Left kidney (tissue), 8 donors: ENCODE measurements around the gene SUFU. TPM values are rescaled to one million over a fixed set of nuclear protein-coding genes. Genes with fewer than 3 reads are reported as not detected.
"Not testable (repeated sequence)": the region's sequence is repeated elsewhere in the genome, so short reads cannot be mapped to it uniquely, and the experiment has no call there.

Source experiments
- DNase-seq: peaks from one replicate; pipeline ENCODE4 v3.0.0-alpha.2; 2013
- long read RNA-seq, 8 donors: transcript quantifications; one replicate each; lab custom pipeline, GENCODE V29; 2026
- polyA plus RNA-seq: library from polyadenylated mRNA; unstranded; fragments of 120-200 nt; gene quantifications from one replicate; pipeline ENCODE4 v1.2.1, GENCODE V29; 2013; ENCODE audit not compliant: insufficient read length

SUFU gene
- polyA plus RNA-seq = 29.9 TPM
- long read RNA-seq, donor 1, full-length matches to known transcripts = 3 of 10 reads
- long read RNA-seq, donor 1, partial matches to known transcripts = 7 of 10 reads
- long read RNA-seq, donor 1, other reads (novel, unspliced or antisense) = 0 of 10 reads
- long read RNA-seq, donor 2, full-length matches to known transcripts = 4 of 9 reads
- long read RNA-seq, donor 2, partial matches to known transcripts = 0 of 9 reads
- long read RNA-seq, donor 2, other reads (novel, unspliced or antisense) = 5 of 9 reads
- long read RNA-seq, donor 3, full-length matches to known transcripts = 2 of 2 reads
- long read RNA-seq, donor 3, partial matches to known transcripts = 0 of 2 reads
- long read RNA-seq, donor 3, other reads (novel, unspliced or antisense) = 0 of 2 reads
- long read RNA-seq, donor 4 = 0 reads
- long read RNA-seq, donor 5, full-length matches to known transcripts = 3 of 3 reads
- long read RNA-seq, donor 5, partial matches to known transcripts = 0 of 3 reads
- long read RNA-seq, donor 5, other reads (novel, unspliced or antisense) = 0 of 3 reads
- long read RNA-seq, donor 6, full-length matches to known transcripts = 5 of 5 reads
- long read RNA-seq, donor 6, partial matches to known transcripts = 0 of 5 reads
- long read RNA-seq, donor 6, other reads (novel, unspliced or antisense) = 0 of 5 reads
- long read RNA-seq, donor 7, full-length matches to known transcripts = 8 of 16 reads
- long read RNA-seq, donor 7, partial matches to known transcripts = 8 of 16 reads
- long read RNA-seq, donor 7, other reads (novel, unspliced or antisense) = 0 of 16 reads
- long read RNA-seq, donor 8, full-length matches to known transcripts = 1 of 1 reads
- long read RNA-seq, donor 8, partial matches to known transcripts = 0 of 1 reads
- long read RNA-seq, donor 8, other reads (novel, unspliced or antisense) = 0 of 1 reads

DNA sequence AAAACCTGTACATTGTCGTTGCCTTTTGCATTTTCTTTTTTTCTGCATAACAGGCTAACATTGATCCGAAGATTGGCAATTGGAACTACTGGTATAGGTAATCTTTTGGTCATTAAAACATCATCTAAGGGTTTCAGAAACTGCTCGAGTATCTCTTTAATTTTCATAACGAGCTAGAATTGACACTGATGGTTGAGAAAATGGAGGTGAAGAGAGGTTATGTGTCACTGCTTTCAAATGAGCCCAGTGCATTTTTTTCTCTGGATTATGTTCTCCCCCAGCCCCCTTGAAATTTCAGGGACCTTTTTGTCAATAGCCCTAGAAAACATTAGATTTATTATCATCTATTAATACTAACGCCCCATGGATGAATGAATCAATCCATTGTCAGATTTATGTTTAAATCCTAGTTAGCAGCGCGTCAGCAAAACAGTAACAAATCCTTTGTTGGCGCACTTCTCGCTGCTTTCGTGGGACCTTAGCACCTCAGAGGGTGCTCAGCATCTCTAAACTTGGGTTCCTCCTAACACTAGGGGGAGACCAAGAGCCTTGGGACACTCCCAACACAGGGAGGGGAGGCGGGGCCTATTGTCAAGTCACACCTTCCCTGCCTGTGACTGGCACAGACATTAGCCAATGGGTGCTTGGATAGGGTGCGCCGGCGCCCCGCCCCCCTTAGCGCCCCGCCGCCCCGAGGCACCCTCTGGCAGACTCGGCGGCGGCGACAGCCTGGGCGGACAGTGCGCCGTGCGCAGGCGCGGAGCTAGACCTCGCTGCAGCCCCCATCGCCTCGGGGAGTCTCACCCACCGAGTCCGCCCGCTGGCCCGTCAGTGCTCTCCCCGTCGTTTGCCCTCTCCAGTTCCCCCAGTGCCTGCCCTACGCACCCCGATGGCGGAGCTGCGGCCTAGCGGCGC, at the start of gene SUFU:
TSS of gene SUFU (plus strand) at position 709 of the 915 bp plus-strand sequence. CDS start at position 890, 181 bp downstream.
- DNase-seq = peak; percentile 99

DNA sequence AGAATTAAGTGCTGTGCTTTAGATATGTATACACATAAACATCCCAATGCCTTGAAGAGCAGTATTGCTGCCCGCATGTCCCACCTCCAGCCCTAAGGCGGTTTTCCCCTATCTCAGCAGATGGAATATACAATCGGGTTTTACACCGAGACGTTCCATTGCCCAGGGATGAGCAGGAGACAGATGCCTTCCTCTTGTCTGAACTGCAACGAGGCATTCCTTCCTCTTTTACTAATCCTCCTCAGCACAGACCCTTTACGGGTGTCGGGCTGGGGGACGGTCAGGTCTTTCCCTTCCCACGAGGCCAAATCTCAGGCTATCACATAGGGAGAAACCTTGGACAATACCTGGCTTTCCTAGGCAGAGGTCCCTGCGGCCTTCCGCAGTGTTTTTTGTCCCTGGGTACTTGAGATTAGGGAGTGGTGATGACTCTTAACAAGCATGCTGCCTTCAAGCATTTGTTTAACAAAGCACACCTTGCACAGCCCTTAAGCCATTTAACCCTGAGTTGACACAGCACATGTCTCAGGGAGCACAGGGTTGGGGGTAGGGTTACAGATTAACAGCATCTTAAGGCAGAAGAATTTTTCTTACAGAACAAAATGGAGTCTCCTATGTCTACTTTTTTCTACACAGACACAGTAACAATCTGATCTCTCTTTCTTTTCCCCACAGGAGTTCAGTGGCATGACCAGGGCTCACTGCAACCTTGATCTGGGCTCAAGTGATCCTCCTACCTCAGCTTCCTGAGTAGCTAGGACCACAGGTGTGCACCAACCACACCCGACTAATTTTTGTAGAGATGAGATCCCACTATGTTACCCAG, 48.9 kb upstream of the SUFU start:
- DNase-seq = not testable (repeated sequence)

DNA sequence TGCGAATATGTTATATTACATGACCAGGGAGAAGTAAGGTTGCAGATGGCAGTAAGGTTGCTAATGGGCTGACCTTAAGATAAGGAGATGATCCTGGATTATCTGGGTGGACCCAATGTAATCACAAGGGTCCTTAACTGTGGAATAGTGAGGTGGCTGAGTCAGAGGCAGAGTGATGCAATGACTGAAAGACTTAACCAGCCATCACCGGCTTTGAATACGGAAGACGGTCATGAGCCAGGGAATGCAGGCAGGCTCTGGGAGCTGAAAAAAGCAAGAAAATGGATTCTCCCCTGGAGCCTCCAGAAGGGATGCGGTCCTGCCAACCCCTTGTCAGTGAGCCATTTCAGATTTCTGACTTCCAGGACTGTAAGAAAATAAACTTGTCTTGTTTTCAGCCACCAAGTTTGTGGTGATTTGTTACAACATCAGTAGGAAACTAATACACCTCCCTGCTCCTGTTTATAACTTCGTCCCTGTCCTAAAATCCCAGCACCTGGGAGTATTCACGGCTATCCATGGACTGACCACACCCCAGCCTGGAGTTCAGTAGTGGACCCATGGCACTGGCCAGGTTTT, 47.8 kb upstream of the SUFU start:
- DNase-seq = no peak

- no peak for DNase-seq
Observed at GRCh38 chr10:102457591-102458150, 46.1 kb upstream of the SUFU start.

DNA sequence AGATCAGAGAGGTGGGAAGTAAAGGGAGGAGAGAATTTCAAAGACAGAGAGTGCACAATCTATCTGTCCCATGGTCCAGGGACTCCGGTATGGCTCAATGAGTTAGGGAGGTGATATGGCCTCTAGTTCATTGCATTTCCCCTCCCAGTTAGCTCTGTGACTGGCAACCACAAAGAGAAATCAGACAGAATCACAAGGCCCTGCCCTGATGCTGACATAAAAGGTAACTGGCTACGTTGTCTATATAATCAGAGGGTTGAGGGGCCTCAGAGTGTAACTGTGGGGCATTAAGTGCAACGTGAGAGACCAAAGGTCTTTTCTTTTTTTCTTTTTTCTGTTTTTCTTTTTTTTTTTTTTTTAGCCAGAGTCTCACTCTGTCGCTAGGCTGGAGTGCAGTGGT, 45.1 kb upstream of the SUFU start:
- DNase-seq = no peak

- DNase-seq = no peak
Observed at GRCh38 chr10:102460836-102461186, 43.0 kb upstream of the SUFU start.

DNA sequence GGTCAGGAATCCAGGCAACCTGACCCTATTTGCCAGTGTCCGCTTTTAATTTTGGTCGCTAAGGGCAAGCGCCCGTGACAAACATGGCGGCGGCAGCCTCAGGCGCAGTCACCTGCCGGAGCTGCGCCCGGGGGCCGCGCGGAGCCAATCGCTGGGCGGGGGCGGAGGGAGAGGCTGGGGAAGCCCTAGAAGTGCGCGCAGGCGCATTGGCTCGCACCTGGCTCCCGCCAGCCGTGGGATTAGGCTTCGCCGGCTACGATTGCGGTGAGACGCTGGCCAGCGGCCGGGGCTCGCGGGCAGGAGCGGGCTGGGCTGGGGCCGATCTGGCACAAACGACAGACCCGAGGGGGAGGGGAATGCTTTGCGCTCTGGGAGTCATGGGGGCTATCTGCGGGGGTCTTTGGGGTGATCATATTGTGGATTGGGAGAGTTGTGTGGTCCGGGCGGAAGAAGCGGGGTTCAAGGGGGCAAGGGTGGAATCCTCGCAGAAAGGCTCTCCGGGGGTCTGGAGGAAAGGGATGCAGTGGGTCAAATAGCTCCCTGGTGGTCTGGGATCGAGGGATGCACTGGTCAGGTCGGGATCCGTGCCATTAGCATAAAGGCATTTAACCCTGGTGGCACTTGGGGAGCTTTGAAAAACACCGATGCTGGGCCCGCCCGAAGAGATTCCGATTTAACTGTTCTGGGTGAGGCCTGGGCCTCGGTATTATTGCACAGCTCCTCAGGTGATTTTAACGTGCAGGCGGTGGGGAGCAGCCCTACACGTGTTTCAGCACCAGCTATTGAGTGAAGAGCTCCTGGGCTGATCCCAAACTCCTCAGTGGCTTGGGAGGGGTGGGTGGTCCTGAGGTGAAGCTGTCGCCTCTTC, 42.4 kb upstream of the SUFU start:
- peak; percentile 89 for DNase-seq

DNA sequence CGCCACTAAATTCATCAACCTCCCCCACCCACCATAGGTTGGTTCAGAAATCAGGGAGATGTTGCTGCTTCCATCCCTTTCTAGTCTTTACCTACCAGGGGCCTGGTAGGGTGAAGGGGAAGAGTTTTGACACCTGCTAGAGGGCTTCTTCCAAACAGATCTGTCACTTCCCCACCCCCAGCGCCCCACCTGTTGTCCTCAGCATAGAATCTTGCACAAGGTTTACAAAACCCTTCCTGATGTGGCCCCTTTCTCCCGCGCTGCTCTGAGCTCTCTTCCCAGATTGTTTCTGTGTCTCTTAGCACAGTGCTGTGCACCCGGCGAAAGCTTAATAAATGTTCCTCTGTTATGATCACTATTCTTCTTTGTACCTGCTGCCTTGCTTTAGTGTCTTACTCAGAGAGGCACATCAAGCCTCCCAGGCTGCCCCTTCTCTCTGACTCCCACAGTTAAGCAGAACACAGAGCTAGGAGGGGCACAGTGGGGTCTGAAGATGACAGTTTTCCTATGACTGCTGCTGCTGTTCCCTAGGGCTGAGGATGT, 41.2 kb upstream of the SUFU start:
- no peak for DNase-seq

- DNase-seq = no peak
Observed at GRCh38 chr10:102463983-102464382, 39.8 kb upstream of the SUFU start.

GRCh38 chr10:102465466-102465865, 38.3 kb upstream of the SUFU start:
- no peak for DNase-seq

DNA sequence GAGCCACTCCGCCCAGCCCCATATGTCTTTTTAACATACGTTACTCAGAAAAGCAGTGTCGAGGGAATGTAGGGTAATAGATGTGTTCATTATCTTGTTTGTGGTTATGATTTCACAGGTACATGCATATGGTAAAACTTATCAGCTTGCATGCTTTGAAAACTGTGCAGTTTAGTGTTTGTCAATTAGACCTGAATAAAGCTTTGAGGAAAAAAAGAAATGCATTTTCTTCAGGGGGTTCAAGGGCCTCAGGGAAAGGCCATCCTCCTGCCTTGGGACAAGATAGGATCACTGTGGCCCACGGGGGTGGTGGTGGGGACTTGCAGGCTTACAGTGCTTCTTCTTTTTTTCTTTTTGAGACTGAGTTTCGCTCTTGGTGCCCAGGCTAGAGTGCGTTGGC, 36.5 kb upstream of the SUFU start:
- no peak for DNase-seq

DNA sequence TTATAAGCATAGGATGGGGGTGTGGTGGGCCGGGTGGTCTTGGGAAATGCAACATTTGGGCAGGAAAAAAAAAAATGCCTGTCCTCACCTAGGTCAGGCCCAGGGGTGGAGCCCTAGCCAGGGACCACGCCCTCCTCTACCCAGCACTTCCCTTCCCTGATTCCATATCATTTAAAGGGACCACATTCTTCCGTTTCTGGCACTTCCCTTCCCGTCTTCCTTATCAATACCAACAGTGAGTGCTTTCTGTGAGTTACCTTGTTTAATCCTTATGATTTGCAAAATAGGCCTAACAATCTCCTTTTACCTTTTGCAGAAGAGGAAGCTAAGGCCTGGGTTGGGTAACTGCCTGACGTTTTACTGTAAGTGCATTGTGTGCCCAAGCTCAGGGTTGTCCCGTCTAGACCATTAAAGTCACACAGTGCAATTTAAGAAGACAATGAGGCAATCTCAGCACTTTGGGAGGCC, 35.8 kb upstream of the SUFU start:
- DNase-seq = no peak

GRCh38 chr10:102468683-102469082, 35.1 kb upstream of the SUFU start:
- no peak for DNase-seq

- no peak for DNase-seq
Observed at GRCh38 chr10:102470579-102471546, 32.9 kb upstream of the SUFU start.

GRCh38 chr10:102473445-102474331, 30.1 kb upstream of the SUFU start:
- DNase-seq = no peak

- no peak for DNase-seq
Observed at GRCh38 chr10:102475451-102476040, 28.2 kb upstream of the SUFU start.
